Measurements from ENCODE around the gene EMC1.
"Not testable (repeated sequence)": the region's sequence is repeated elsewhere in the genome, so short reads cannot be mapped to it uniquely, and the experiment has no call there.

Gene EMC1

GRCh38 chr1:19260211-19261138 is 9.2 kb upstream of the EMC1 start:
- DNase-seq (ENCODE audit: low read depth in 2 of 2): no peak

- DNase-seq (ENCODE audit: low read depth in 2 of 2): no peak
Measured at GRCh38 chr1:19258353-19258752, 7.0 kb upstream of the EMC1 start.

- DNase-seq (ENCODE audit: low read depth in 2 of 2): peak in 1 of 2 donors; percentile 24
Measured at GRCh38 chr1:19257178-19257914, 6.0 kb upstream of the EMC1 start.

- DNase-seq (ENCODE audit: low read depth in 2 of 2): not testable (repeated sequence)
Measured at GRCh38 chr1:19256301-19256700, 5.0 kb upstream of the EMC1 start.

GRCh38 chr1:19255288-19255687 is 4.0 kb upstream of the EMC1 start:
- DNase-seq (ENCODE audit: low read depth in 2 of 2): no peak

- no peak for DNase-seq (ENCODE audit: low read depth in 2 of 2)
Measured at GRCh38 chr1:19254416-19254815, 3.1 kb upstream of the EMC1 start.

GRCh38 chr1:19250629-19251304 is 557 bp downstream of the EMC1 start:
- DNase-seq (ENCODE audit: low read depth in 2 of 2): no peak

GRCh38 chr1:19240673-19241538 is 10.4 kb downstream of the EMC1 start:
- DNase-seq (ENCODE audit: low read depth in 2 of 2): peak; percentile 46 to 67

- DNase-seq (ENCODE audit: low read depth in 2 of 2): no peak
Measured at GRCh38 chr1:19239876-19240275, 11.4 kb downstream of the EMC1 start.

GRCh38 chr1:19234224-19234623 is 17.1 kb downstream of the EMC1 start:
- no peak for DNase-seq (ENCODE audit: low read depth in 2 of 2)

- DNase-seq (ENCODE audit: low read depth in 2 of 2): no peak
Measured at GRCh38 chr1:19232524-19232846, 18.8 kb downstream of the EMC1 start.

GRCh38 chr1:19231736-19232523 is 19.4 kb downstream of the EMC1 start:
- not testable (repeated sequence) for DNase-seq (ENCODE audit: low read depth in 2 of 2)

- no peak for DNase-seq (ENCODE audit: low read depth in 2 of 2)
Measured at GRCh38 chr1:19229828-19230325, 21.4 kb downstream of the EMC1 start.

GRCh38 chr1:19229229-19229628 is 22.1 kb downstream of the EMC1 start:
- DNase-seq (ENCODE audit: low read depth in 2 of 2): no peak

- no peak for DNase-seq (ENCODE audit: low read depth in 2 of 2)
Measured at GRCh38 chr1:19222979-19223824, 28.1 kb downstream of the EMC1 start.

- DNase-seq (ENCODE audit: low read depth in 2 of 2): no peak
Measured at GRCh38 chr1:19222573-19222972, 28.8 kb downstream of the EMC1 start.

GRCh38 chr1:19220991-19221390 is 30.3 kb downstream of the EMC1 start:
- no peak for DNase-seq (ENCODE audit: low read depth in 2 of 2)

- DNase-seq (ENCODE audit: low read depth in 2 of 2): no peak
Measured at GRCh38 chr1:19220080-19220846, 31.1 kb downstream of the EMC1 start.

GRCh38 chr1:19219451-19219850 is 31.9 kb downstream of the EMC1 start:
- no peak for DNase-seq (ENCODE audit: low read depth in 2 of 2)

Measured in stimulated activated CD4-positive, alpha-beta T cell treated with anti-CD3 and anti-CD28 coated beads, Interleukin-15, amount 100 ng/mL, for 48 hours (primary cell).